GM12873 (cell line): ENCODE measurements around the gene ERI3.
A peak's percentile ranks its signal among the peaks of the same experiment; 100 is the strongest.

Experiments
- CTCF ChIP-seq: IDR thresholded peaks from 2 replicates; pipeline ENCODE4 v1.5.1; 2012; ENCODE audit warnings: low read depth, mild to moderate bottlenecking, moderate library complexity, low read length, control low read depth; ENCODE audit not compliant: insufficient read depth; ENCODE audit errors: missing control alignments

Gene ERI3

GRCh38 chr1:44326024-44326701 is 28.9 kb downstream of the ERI3 start:
- no peak for TF ChIP-seq CTCF

GRCh38 chr1:44323947-44324346 is 31.1 kb downstream of the ERI3 start:
- no peak for TF ChIP-seq CTCF

- no peak for TF ChIP-seq CTCF
Observed at GRCh38 chr1:44322367-44322766, 32.7 kb downstream of the ERI3 start.

GRCh38 chr1:44321466-44321865 is 33.6 kb downstream of the ERI3 start:
- no peak for TF ChIP-seq CTCF

- peak; percentile 76 for TF ChIP-seq CTCF
Observed at GRCh38 chr1:44318097-44319088, 36.7 kb downstream of the ERI3 start.

- TF ChIP-seq CTCF: no peak
Observed at GRCh38 chr1:44316231-44316759, 38.8 kb downstream of the ERI3 start.

- TF ChIP-seq CTCF: no peak
Observed at GRCh38 chr1:44315521-44315920, 39.5 kb downstream of the ERI3 start.
